GM12872 (cell line): ENCODE data around the gene SNRNP70.

Experiments used
- CTCF ChIP-seq: IDR thresholded peaks from 3 replicates; pipeline ENCODE4 v1.5.1; 2011; ENCODE audit warnings: low read depth, mild to moderate bottlenecking, low read length, moderate library complexity; ENCODE audit not compliant: insufficient read depth

SNRNP70 gene

GRCh38 chr19:49081273-49081672 lies 4.0 kb upstream of the SNRNP70 start:
- no peak for TF ChIP-seq CTCF

- no peak for TF ChIP-seq CTCF
These were observed 838 bp upstream of the SNRNP70 start for GRCh38 chr19:49084206-49085019.

- no peak for TF ChIP-seq CTCF
These were observed 599 bp downstream of the SNRNP70 start for GRCh38 chr19:49085868-49086232.

- no peak for TF ChIP-seq CTCF
These were observed 1.0 kb downstream of the SNRNP70 start for GRCh38 chr19:49086296-49086695.

- TF ChIP-seq CTCF, result no peak
These were observed 6.3 kb downstream of the SNRNP70 start for GRCh38 chr19:49091391-49092038.

- no peak for TF ChIP-seq CTCF
These were observed 7.4 kb downstream of the SNRNP70 start for GRCh38 chr19:49092686-49093085.

GRCh38 chr19:49094505-49095482 lies 9.5 kb downstream of the SNRNP70 start:
- no peak for TF ChIP-seq CTCF
